HL-60 (cell line): ENCODE data around the gene DES.
A peak's percentile ranks its signal among the peaks of the same experiment; 100 is the strongest.
"Not testable (repeated sequence)": the region's sequence is repeated elsewhere in the genome, so short reads cannot be mapped to it uniquely, and the experiment has no call there.

ENCODE experiments used
- DNase-seq, 2 experiments: peaks; one replicate each; pipeline ENCODE4 v3.0.0-alpha.2; 2010 to 2020; ENCODE audit warnings: low read depth in 1 of 2, low spot score in 1 of 2
- H3K27ac ChIP-seq: fragments of 250-450 bp; sonication (Bioruptor Pico); replicated peaks from 2 replicates; pipeline ENCODE4 v1.5.1; 2020; ENCODE audit warnings: mild to moderate bottlenecking, moderate library complexity
- H3K27me3 ChIP-seq: fragments of 250-450 bp; sonication (Bioruptor Pico); 2 replicates; pipeline ENCODE4 v1.5.1; 2021; ENCODE audit warnings: mild to moderate bottlenecking, moderate library complexity; ENCODE audit not compliant: insufficient read depth, poor library complexity, severe bottlenecking
- H3K4me3 ChIP-seq: replicated peaks from 2 replicates; pipeline ENCODE4 v1.5.1; 2011; ENCODE audit warnings: mild to moderate bottlenecking, control low read depth, low read length; ENCODE audit not compliant: insufficient read depth
- CTCF ChIP-seq: IDR thresholded peaks from one replicate; pipeline ENCODE4 v1.5.1; 2011; ENCODE audit warnings: low read length, control low read depth, inconsistent platforms; ENCODE audit not compliant: insufficient read depth
- GABPA ChIP-seq: IDR thresholded peaks from 2 replicates; pipeline ENCODE4 v1.6.1; 2012; ENCODE audit warnings: low read depth
- POLR2AphosphoS5 ChIP-seq: IDR thresholded peaks from 2 replicates; pipeline ENCODE4 v1.6.1; 2012; ENCODE audit warnings: low read depth
- REST ChIP-seq: IDR thresholded peaks from 2 replicates; pipeline ENCODE4 v1.6.1; 2012; ENCODE audit warnings: low read depth; ENCODE audit not compliant: insufficient replicate concordance
- SPI1 ChIP-seq: IDR thresholded peaks from 2 replicates; pipeline ENCODE4 v1.6.1; 2012; ENCODE audit warnings: low read depth, mild to moderate bottlenecking, borderline replicate concordance

Gene DES

DNA sequence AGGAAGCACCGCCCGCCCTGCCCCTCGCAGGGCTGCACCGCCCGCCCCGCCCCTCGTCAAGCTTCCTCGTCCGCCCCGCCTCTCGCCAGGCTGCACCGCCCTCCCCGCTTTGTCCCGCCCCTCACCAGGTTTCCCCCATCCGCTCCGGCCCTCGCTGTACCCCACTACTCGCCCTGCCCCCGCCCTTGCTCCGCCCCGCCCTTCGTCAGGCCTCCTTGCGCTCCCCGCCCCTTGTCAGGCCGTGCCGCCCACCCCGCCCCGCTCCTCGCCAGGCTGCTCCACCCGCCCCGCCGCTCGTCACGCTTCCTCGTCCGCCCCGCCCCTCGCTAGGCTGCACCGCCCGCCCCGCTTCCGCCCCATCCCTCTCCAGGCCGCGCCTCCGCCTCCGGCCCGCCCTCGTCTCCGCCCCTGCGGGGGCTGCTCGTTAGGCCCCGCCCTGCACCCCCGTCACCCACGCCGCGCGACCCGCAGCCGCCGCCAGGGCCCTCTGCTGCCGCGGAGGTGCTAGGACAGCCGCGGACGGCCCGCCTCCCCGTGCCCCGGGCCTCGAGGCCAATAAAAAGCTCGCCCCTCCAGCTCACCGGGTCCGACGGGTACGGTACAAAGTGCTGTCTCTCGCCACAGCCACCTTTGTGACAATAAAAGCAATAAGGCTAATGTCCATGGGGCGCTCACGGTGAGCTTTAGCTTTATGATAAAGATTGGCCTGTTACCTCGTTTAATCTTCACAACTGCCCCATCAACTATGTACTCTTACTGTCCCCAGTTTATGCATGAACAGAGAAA lies 29.9 kb upstream of the DES start:
- DNase-seq = peak; percentile 87 to 94
- Histone ChIP-seq H3K27ac (peak overlapping the region; percentile 56), H3K27me3 (no peaks in the 10 kb centered on the region)

GRCh38 chr2:219388907-219389156 lies 29.3 kb upstream of the DES start:
- Histone ChIP-seq H3K4me3 (peak overlapping the region; percentile 56), H3K27ac (peak overlapping the region; percentile 56), H3K27me3 (no peaks in the 10 kb centered on the region)
- DNase-seq = no peak
- no peak for TF ChIP-seq POLR2AphosphoS5
- TF ChIP-seq GABPA = no peak
- TF ChIP-seq CTCF = no peak
- no peak for TF ChIP-seq REST
- TF ChIP-seq SPI1 = no peak

More for the DNA sequence above, 29.9 kb upstream of the DES start:
- H3K4me3 ChIP-seq = peak overlapping the region; percentile 56
- TF ChIP-seq REST (no peak), CTCF (no peak), SPI1 (no peak), POLR2AphosphoS5 (no peak), GABPA (no peak)

DNA sequence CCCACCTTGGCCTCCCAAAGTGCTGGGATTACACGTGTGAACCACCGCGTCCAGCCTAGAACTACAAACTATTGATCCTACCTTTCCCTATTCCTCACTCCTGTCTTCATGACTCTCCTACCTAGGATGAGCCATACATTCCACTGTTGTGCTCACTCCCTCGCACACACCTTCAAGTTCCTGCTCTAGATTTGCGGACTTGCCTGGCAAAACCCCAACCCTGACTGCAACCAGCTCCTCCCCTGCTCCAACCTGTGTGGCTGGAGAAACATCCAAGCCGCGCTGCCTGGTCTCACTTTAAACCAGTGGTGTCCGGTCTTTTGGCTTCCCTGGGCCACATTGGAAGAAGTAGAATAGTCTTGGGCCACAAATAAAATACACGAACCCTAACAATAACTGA lies 25.4 kb upstream of the DES start:
- no peak overlapping the region for H3K27ac ChIP-seq
- H3K27me3 ChIP-seq = no peaks in the 10 kb centered on the region
- no peak overlapping the region for H3K4me3 ChIP-seq
- no peak for DNase-seq
- TF ChIP-seq REST = no peak
- no peak for TF ChIP-seq SPI1
- no peak for TF ChIP-seq GABPA
- TF ChIP-seq CTCF = no peak
- TF ChIP-seq POLR2AphosphoS5 = no peak

DNA sequence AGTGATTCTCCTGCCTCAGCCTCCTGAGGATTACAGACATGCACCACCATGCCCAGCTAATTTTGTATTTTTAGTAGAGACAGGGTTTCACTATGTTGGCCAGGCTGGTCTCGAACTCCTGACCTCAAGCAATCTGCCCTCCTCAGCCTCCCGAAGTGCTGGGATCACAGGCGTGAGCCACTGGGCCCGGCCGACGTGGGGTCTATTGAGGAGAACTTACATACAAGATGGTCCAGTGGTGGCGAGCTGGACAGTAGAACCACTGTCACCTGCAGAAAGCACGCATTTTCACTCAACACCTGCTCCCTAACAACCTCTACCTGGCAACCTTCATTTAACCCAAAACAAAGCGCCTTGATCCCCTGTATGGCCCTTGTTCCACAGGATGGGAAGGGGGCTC lies 23.1 kb upstream of the DES start:
- H3K27ac ChIP-seq, H3K27me3 ChIP-seq, H3K4me3 ChIP-seq, DNase-seq: not testable (repeated sequence)
